GM13977 (cell line): ENCODE data around the gene ANK2.

Experiments
- DNase-seq: peaks from one replicate; pipeline ENCODE4 v3.0.0; 2012; ENCODE audit warnings: low spot score
- in situ Hi-C: fragments of 300-500 bp; cut with MboI; formaldehyde crosslinking; loops from one replicate; pipeline ENCODE4 v1.12.0; 2022; ENCODE audit warnings: low sequenced_read_pairs, low pct_unique_long_range_greater_than_20kb, mixed read lengths, inconsistent platforms; ENCODE audit not compliant: unreplicated experiment
- TF ChIP-seq, protein P1 (sequence below): IDR thresholded peaks from 2 replicates; pipeline ENCODE4 v1.5.1; 2012; ENCODE audit warnings: mild to moderate bottlenecking, control low read depth; ENCODE audit not compliant: insufficient read depth; ENCODE audit errors: extremely low read depth, missing control alignments

Gene ANK2

GRCh38 chr4:113080050-113080449 lies 30.6 kb downstream of the ANK2 start:
- no peak for DNase-seq
- in situ Hi-C loops, result no loop called here
- TF ChIP-seq, protein P1, sequence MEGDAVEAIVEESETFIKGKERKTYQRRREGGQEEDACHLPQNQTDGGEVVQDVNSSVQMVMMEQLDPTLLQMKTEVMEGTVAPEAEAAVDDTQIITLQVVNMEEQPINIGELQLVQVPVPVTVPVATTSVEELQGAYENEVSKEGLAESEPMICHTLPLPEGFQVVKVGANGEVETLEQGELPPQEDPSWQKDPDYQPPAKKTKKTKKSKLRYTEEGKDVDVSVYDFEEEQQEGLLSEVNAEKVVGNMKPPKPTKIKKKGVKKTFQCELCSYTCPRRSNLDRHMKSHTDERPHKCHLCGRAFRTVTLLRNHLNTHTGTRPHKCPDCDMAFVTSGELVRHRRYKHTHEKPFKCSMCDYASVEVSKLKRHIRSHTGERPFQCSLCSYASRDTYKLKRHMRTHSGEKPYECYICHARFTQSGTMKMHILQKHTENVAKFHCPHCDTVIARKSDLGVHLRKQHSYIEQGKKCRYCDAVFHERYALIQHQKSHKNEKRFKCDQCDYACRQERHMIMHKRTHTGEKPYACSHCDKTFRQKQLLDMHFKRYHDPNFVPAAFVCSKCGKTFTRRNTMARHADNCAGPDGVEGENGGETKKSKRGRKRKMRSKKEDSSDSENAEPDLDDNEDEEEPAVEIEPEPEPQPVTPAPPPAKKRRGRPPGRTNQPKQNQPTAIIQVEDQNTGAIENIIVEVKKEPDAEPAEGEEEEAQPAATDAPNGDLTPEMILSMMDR, result no peak

GRCh38 chr4:113080624-113081023 lies 31.2 kb downstream of the ANK2 start:
- TF ChIP-seq, protein P1, result no peak
- in situ Hi-C loops, result no loop called here
- no peak for DNase-seq

DNA sequence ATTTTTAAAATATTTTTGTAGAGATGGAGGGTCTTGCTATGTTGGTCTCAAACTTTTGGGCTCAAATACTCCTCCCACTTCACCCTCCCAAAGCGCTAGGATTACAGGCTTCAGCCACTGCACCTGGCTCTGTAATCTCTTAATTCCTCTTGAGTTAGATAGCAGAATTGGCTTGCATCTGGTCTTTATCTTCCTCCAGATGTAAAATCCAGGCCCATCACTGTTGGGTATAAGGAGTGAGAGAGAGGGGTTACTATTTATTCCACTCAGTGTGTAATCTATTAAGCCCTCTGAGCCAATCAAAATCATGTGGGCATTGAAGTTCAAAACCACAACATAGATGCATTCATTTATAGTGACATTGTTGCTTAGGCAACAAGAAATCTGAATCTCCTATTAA lies 33.9 kb downstream of the ANK2 start:
- DNase-seq, result no peak
- TF ChIP-seq, protein P1, result no peak
- in situ Hi-C loops, result no loop called here

- DNase-seq, result no peak
- TF ChIP-seq, protein P1, result no peak
Observed at GRCh38 chr4:113086172-113086695, 36.8 kb downstream of the ANK2 start.

DNA sequence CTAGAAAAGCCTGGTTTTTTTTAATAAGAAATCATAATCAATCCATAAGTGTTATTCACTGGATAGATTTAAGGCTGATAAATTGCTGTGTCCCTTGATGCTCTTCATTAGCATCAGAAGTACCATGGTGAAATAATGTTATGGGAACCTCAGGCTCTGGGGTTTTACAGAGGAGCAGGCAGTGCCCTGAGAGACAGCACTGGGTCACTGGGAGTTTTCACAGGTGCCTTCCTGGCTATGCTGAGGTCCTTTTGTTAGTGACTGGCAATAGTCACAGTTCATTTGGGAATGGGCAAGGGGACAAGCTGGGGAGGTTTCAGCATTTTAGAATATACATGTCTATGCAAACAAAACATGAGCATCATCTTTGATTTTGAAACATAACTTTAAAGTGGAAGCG lies 38.6 kb downstream of the ANK2 start:
- in situ Hi-C loops, result no loop called here

More at GRCh38 chr4:113086172-113086695, 36.8 kb downstream of the ANK2 start:
- in situ Hi-C loops, result no loop called here

DNA sequence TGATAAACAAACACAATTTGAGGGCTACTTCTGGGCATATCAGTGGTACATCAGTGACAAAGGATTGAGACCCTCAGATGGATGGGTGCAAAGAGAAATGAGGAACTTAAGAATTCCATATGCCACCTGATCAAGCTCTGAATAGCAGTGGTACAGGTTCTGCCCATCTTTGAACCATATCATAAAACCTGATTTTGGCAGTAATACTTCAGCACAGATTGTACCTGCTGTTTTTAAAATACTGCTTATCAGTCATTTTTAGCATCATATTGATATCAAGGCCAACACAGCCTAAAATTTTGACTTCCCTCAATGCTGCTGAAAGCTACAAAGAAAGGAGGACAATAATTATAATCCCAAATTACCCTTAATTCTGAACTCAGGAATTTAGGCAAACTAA lies 41.5 kb downstream of the ANK2 start:
- in situ Hi-C loops, result no loop called here
- no peak for DNase-seq
- TF ChIP-seq, protein P1, result no peak

More for the DNA sequence above, 38.6 kb downstream of the ANK2 start:
- DNase-seq, result no peak
- TF ChIP-seq, protein P1, result no peak

- TF ChIP-seq, protein P1, result no peak
- no peak for DNase-seq
- in situ Hi-C loops, result no loop called here
Observed at GRCh38 chr4:113094331-113094730, 44.9 kb downstream of the ANK2 start.
